GM18505 (cell line): ENCODE results near the gene BBX.

Experiments used
- ATAC-seq: cut with Tn5 transposase; IDR thresholded peaks from one replicate; pipeline ENCODE4 v1.9.1; 2021; ENCODE audit not compliant: unreplicated experiment
- POLR2A ChIP-seq: IDR thresholded peaks from 4 replicates; pipeline ENCODE4 v1.6.1; 2011; ENCODE audit warnings: borderline replicate concordance; ENCODE audit not compliant: insufficient read depth, insufficient read length; ENCODE audit errors: extremely low read depth

Gene BBX

GRCh38 chr3:107524326-107524840 lies 1.6 kb downstream of the BBX start:
- no peak for ATAC-seq
- no peak for TF ChIP-seq POLR2A

GRCh38 chr3:107524841-107525643 lies 2.3 kb downstream of the BBX start:
- TF ChIP-seq POLR2A, result no peak

GRCh38 chr3:107525644-107526305 lies 3.0 kb downstream of the BBX start:
- no peak for TF ChIP-seq POLR2A
- no peak for ATAC-seq

More at GRCh38 chr3:107524841-107525643, 2.3 kb downstream of the BBX start:
- no peak for ATAC-seq

GRCh38 chr3:107531917-107532469 lies 9.2 kb downstream of the BBX start:
- TF ChIP-seq POLR2A, result no peak
- ATAC-seq, result no peak

- no peak for ATAC-seq
- no peak for TF ChIP-seq POLR2A
Measured at GRCh38 chr3:107540857-107541256, 18.1 kb downstream of the BBX start.

GRCh38 chr3:107542665-107543064 lies 19.9 kb downstream of the BBX start:
- no peak for ATAC-seq
- TF ChIP-seq POLR2A, result no peak

- no peak for TF ChIP-seq POLR2A
- ATAC-seq, result no peak
Measured at GRCh38 chr3:107543666-107544065, 20.9 kb downstream of the BBX start.

- no peak for TF ChIP-seq POLR2A
- no peak for ATAC-seq
Measured at GRCh38 chr3:107545680-107546120, 22.9 kb downstream of the BBX start.

GRCh38 chr3:107548601-107549000 lies 25.8 kb downstream of the BBX start:
- TF ChIP-seq POLR2A, result no peak
- no peak for ATAC-seq

GRCh38 chr3:107555359-107555758 lies 32.6 kb downstream of the BBX start:
- no peak for ATAC-seq
- no peak for TF ChIP-seq POLR2A

- TF ChIP-seq POLR2A, result no peak
- ATAC-seq, result no peak
Measured at GRCh38 chr3:107557743-107558142, 35.0 kb downstream of the BBX start.

- TF ChIP-seq POLR2A, result no peak
- ATAC-seq, result no peak
Measured at GRCh38 chr3:107560166-107560565, 37.4 kb downstream of the BBX start.

GRCh38 chr3:107561980-107562379 lies 39.2 kb downstream of the BBX start:
- no peak for ATAC-seq

More at GRCh38 chr3:107561980-107562379, 39.2 kb downstream of the BBX start:
- no peak for TF ChIP-seq POLR2A
